ENCODE data around the gene DMRT2. TPM values are rescaled to one million over a fixed set of nuclear protein-coding genes. Genes with fewer than 3 reads are reported as not detected.

Gene DMRT2
- total and polyA plus RNA-seq, 2 donors (not counting 1 experiment from before 2014, with no cell fraction given) = not detected

DNA sequence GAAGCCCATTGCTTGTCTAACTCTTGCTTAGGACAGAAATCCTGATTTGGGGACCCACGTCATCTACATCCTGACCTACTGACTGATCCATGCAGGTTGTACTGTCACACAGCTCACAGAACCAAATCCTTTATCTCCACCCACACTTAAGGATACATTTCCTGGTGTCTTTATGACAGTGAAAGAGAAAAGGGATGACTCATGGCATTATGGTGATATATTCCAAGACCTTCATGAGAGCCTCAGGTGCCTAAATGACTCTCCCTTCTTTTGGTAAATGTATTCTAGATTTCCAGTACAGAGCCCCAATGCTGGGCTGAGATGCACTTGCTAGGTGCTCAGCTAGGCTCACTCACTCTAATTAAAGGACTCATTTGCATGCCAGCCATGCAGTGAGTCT is 26.0 kb upstream of the DMRT2 start:
- Histone ChIP-seq H3K9ac (ENCODE audit: low read length) (no peak overlapping the region), H3K36me3 (replicated peaks in 1 of 2; ENCODE audit: control extremely low read depth in 1 of 2, control insufficient read depth in 1 of 2, extremely low read depth in 1 of 2, insufficient read depth in 2 of 2, low read length in 1 of 2) (no peaks in the 10 kb centered on the region), H3K27me3 (replicated peaks in 1 of 4; ENCODE audit: control extremely low read depth in 1 of 4, control insufficient read depth in 3 of 4, insufficient read depth in 4 of 4, low read length in 3 of 4) (peaks cover 0 to 7% (median 5%) of the 10 kb centered on the region in 4 experiments), H3K4me1 (ENCODE audit: control insufficient read depth in 2 of 2, insufficient read depth in 2 of 2, low read length in 2 of 2) (no peaks in the 10 kb centered on the region), H3K79me2 (ENCODE audit: control insufficient read depth, insufficient read depth, low read length) (no peaks in the 10 kb centered on the region), H3K4me2 (replicated peaks; ENCODE audit: low read depth, low read length, poor library complexity, severe bottlenecking) (no peak overlapping the region), H3K9me3 (ENCODE audit: control extremely low read depth in 1 of 3, control insufficient read depth in 2 of 3, insufficient read depth in 1 of 3, low read length in 2 of 3) (peaks cover 0 to 8% (median 5%) of the 10 kb centered on the region in 3 donors), H3K4me3 (ENCODE audit: control extremely low read depth in 1 of 5, extremely low read depth in 1 of 5, insufficient read depth in 1 of 5, low read depth in 2 of 5, low read length in 4 of 5) (no peak overlapping the region), H4K20me1 (ENCODE audit: control insufficient read depth, insufficient read depth, low read length, poor library complexity, severe bottlenecking) (no peaks in the 10 kb centered on the region), H2AFZ (ENCODE audit: insufficient read depth, low read depth, low read length, poor library complexity, severe bottlenecking) (no peak overlapping the region), H3K27ac (ENCODE audit: low read length in 2 of 2) (no peak overlapping the region)
- TF ChIP-seq, protein P1, sequence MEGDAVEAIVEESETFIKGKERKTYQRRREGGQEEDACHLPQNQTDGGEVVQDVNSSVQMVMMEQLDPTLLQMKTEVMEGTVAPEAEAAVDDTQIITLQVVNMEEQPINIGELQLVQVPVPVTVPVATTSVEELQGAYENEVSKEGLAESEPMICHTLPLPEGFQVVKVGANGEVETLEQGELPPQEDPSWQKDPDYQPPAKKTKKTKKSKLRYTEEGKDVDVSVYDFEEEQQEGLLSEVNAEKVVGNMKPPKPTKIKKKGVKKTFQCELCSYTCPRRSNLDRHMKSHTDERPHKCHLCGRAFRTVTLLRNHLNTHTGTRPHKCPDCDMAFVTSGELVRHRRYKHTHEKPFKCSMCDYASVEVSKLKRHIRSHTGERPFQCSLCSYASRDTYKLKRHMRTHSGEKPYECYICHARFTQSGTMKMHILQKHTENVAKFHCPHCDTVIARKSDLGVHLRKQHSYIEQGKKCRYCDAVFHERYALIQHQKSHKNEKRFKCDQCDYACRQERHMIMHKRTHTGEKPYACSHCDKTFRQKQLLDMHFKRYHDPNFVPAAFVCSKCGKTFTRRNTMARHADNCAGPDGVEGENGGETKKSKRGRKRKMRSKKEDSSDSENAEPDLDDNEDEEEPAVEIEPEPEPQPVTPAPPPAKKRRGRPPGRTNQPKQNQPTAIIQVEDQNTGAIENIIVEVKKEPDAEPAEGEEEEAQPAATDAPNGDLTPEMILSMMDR (IDR thresholded peaks at IDR 0.05) = no peak
- no peak for TF ChIP-seq EZH2 (IDR thresholded peaks at IDR 0.05; ENCODE audit: borderline replicate concordance, insufficient read depth, low read depth, low read length, poor library complexity, severe bottlenecking)
- no peak for ATAC-seq (ENCODE audit: low read depth)
- WGBS (ENCODE audit: insufficient coverage) = no CpG with 5 or more reads among the region's 1 CpG
- DNase-seq = no peak
- ChIA-PET CTCF (no interaction called here), POLR2A (no interaction called here)
- intact Hi-C loops (cut with micrococcal nuclease) = no loop called here
- Mint-ChIP-seq H3K27me3 (peaks cover 30% of the 10 kb centered on the region), H3K4me1 (no peaks in the 10 kb centered on the region), H3K4me3 (no peak overlapping the region), H3K9me3 (ENCODE audit: insufficient read depth) (peaks cover 3% of the 10 kb centered on the region), H3K27ac (no peak overlapping the region)

DNA sequence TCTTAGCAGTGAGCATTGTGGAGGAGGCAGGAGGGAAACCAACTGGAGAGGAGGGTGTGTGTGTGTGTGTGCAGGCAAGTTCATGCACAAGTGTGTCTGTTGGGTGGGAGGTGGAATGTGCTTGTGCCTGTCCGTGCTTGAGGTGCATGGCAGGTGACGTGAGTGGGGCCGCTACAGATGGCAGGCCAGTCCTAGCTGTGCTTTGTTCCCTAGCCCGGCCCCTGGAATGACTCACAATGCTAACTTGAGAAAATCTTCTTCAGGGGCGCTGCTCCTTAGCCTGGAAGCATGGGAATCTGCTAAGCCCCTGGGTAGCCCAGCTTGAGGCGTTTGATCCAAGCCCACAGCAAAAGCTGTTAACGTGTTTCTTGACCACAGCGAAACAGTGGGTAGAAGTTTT is 25.0 kb upstream of the DMRT2 start:
- Histone ChIP-seq H3K9me3 (ENCODE audit: control extremely low read depth in 1 of 3, control insufficient read depth in 2 of 3, insufficient read depth in 1 of 3, low read length in 2 of 3) (peaks cover 0 to 8% (median 5%) of the 10 kb centered on the region in 3 donors), H3K9ac (ENCODE audit: low read length) (no peak overlapping the region), H3K4me1 (ENCODE audit: control insufficient read depth in 2 of 2, insufficient read depth in 2 of 2, low read length in 2 of 2) (no peaks in the 10 kb centered on the region), H3K79me2 (ENCODE audit: control insufficient read depth, insufficient read depth, low read length) (no peaks in the 10 kb centered on the region), H3K4me2 (replicated peaks; ENCODE audit: low read depth, low read length, poor library complexity, severe bottlenecking) (no peak overlapping the region), H3K36me3 (replicated peaks in 1 of 2; ENCODE audit: control extremely low read depth in 1 of 2, control insufficient read depth in 1 of 2, extremely low read depth in 1 of 2, insufficient read depth in 2 of 2, low read length in 1 of 2) (no peaks in the 10 kb centered on the region), H3K27me3 (replicated peaks in 1 of 4; ENCODE audit: control extremely low read depth in 1 of 4, control insufficient read depth in 3 of 4, insufficient read depth in 4 of 4, low read length in 3 of 4) (peaks cover 0 to 7% (median 7%) of the 10 kb centered on the region in 4 experiments), H2AFZ (ENCODE audit: insufficient read depth, low read depth, low read length, poor library complexity, severe bottlenecking) (no peak overlapping the region), H3K27ac (ENCODE audit: low read length in 2 of 2) (no peak overlapping the region), H3K4me3 (ENCODE audit: control extremely low read depth in 1 of 5, extremely low read depth in 1 of 5, insufficient read depth in 1 of 5, low read depth in 2 of 5, low read length in 4 of 5) (no peak overlapping the region), H4K20me1 (ENCODE audit: control insufficient read depth, insufficient read depth, low read length, poor library complexity, severe bottlenecking) (no peaks in the 10 kb centered on the region)
- ATAC-seq (ENCODE audit: low read depth) (no peak), DNase-seq (no peak)
- Mint-ChIP-seq H3K27ac (no peak overlapping the region), H3K4me1 (no peaks in the 10 kb centered on the region), H3K9me3 (ENCODE audit: insufficient read depth) (peaks cover 3% of the 10 kb centered on the region), H3K27me3 (peaks cover 31% of the 10 kb centered on the region), H3K4me3 (no peak overlapping the region)
- TF ChIP-seq EZH2 (IDR thresholded peaks at IDR 0.05; ENCODE audit: borderline replicate concordance, insufficient read depth, low read depth, low read length, poor library complexity, severe bottlenecking) = no peak
- TF ChIP-seq, protein P1 (IDR thresholded peaks at IDR 0.05) = no peak
- POLR2A ChIA-PET = no interaction called here
- WGBS (ENCODE audit: insufficient coverage) = 68% methylated on average over 6 of the region's 8 CpGs
- intact Hi-C loops (cut with micrococcal nuclease) = no loop called here
- CTCF ChIA-PET = no interaction called here
